Common myeloid progenitor, CD34-positive (primary cell): Measurements from ENCODE around the gene MKNK1.

ENCODE experiments used
- CTCF ChIA-PET: fragments of 350-600 bp; sonication (Branson Sonifier 250); formaldehyde crosslinking; loops from one replicate; lab custom pipeline; 2021; ENCODE audit warnings: antibody characterized with exemption; lab: Charles Lee
- POLR2A ChIA-PET: fragments of 350-600 bp; sonication (Branson Sonifier 250); formaldehyde crosslinking; loops from one replicate; lab custom pipeline; 2021; ENCODE audit warnings: antibody characterized with exemption; lab: Charles Lee
- DNase-seq, 3 donors: peaks; one replicate each; pipeline versions ENCODE4 v3.0.0 to v3.0.0-alpha.2; 2013
- H3K27ac ChIP-seq, 2 experiments: 1 replicate in 1 of 2; 2 replicates in 1 of 2; pipeline ENCODE4 v1.7.0; 2013; ENCODE audit warnings: inconsistent platforms in 2 of 2, low read length in 2 of 2, mild to moderate bottlenecking in 2 of 2, low read depth in 1 of 2, moderate library complexity in 1 of 2; ENCODE audit not compliant: severe bottlenecking in 2 of 2, insufficient read depth in 1 of 2, poor library complexity in 1 of 2
- H3K27me3 ChIP-seq, 5 experiments: replicated peaks in 2 of 5; 1 replicate in 3 of 5; 2 replicates in 2 of 5; pipeline versions ENCODE4 v1.6.1 to v1.7.0; 2013; ENCODE audit warnings: low read length in 4 of 5, mild to moderate bottlenecking in 2 of 5, moderate library complexity in 2 of 5, inconsistent platforms in 1 of 5; ENCODE audit not compliant: insufficient read depth in 5 of 5, control insufficient read depth in 4 of 5
- H3K36me3 ChIP-seq, 4 experiments: 1 replicate in 2 of 4; 2 replicates in 2 of 4; pipeline versions ENCODE4 v1.6.1 to v1.7.0; 2013; ENCODE audit warnings: low read length in 3 of 4, control low read depth in 1 of 4, mild to moderate bottlenecking in 1 of 4; ENCODE audit not compliant: control insufficient read depth in 4 of 4, insufficient read depth in 4 of 4
- H3K4me1 ChIP-seq, 4 experiments: 1 replicate in 3 of 4; 2 replicates in 1 of 4; pipeline versions ENCODE4 v1.6.1 to v1.7.1; 2013; ENCODE audit warnings: low read length in 3 of 4, mild to moderate bottlenecking in 3 of 4, control low read depth in 1 of 4, inconsistent platforms in 1 of 4, moderate library complexity in 1 of 4; ENCODE audit not compliant: control insufficient read depth in 4 of 4, insufficient read depth in 4 of 4; ENCODE audit errors: control extremely low read depth in 1 of 4
- H3K4me3 ChIP-seq, 7 experiments: 1 replicate in 4 of 7; 2 replicates in 3 of 7; pipeline versions ENCODE4 v1.5.1 to v1.7.0; 2013; ENCODE audit warnings: mild to moderate bottlenecking in 7 of 7, low read length in 6 of 7, moderate library complexity in 6 of 7, inconsistent platforms in 2 of 7, low read depth in 2 of 7, control low read depth in 1 of 7; ENCODE audit not compliant: insufficient read depth in 4 of 7, control insufficient read depth in 1 of 7; ENCODE audit errors: extremely low read depth in 1 of 7
- H3K9me3 ChIP-seq, 5 experiments: 1 replicate in 4 of 5; 2 replicates in 1 of 5; pipeline versions ENCODE4 v1.6.1 to v1.7.1; 2013; ENCODE audit warnings: low read length in 4 of 5, mild to moderate bottlenecking in 2 of 5, inconsistent platforms in 1 of 5, low read depth in 1 of 5, moderate library complexity in 1 of 5; ENCODE audit not compliant: control insufficient read depth in 4 of 5, insufficient read depth in 2 of 5; ENCODE audit errors: control extremely low read depth in 1 of 5
- WGBS: methylation state at CpG from one replicate; pipeline ENCODE4 v1.1.5; 2013; ENCODE audit not compliant: insufficient coverage; 5-methylcytosine and 5-hydroxymethylcytosine counted together

Gene MKNK1

GRCh38 chr1:46519209-46519608 lies 84.9 kb downstream of the MKNK1 start:
- Histone ChIP-seq H3K9me3 (no peaks in the 10 kb centered on the region), H3K27me3 (peaks cover 0 to 31% (median 12%) of the 10 kb centered on the region in 5 experiments), H3K36me3 (no peaks in the 10 kb centered on the region), H3K4me1 (peaks cover 0 to 18% (median 12%) of the 10 kb centered on the region in 4 experiments), H3K4me3 (no peak overlapping the region), H3K27ac (no peak overlapping the region)
- CTCF ChIA-PET = interaction anchor here (1.1 to 4.9 kb wide), 2 partner anchors 8 to 14 kb away, joined by 3 to 27 read pairs; no protein-coding TSS in a partner anchor
- DNase-seq = no peak
- POLR2A ChIA-PET = no interaction called here
- 82% methylated on average over 2 of the region's 4 CpGs for WGBS

GRCh38 chr1:46517932-46518498 lies 86.1 kb downstream of the MKNK1 start:
- Histone ChIP-seq H3K4me3 (no peak overlapping the region), H3K9me3 (no peaks in the 10 kb centered on the region), H3K27me3 (peaks cover 0 to 26% (median 12%) of the 10 kb centered on the region in 5 experiments), H3K27ac (no peak overlapping the region), H3K4me1 (peaks cover 0 to 18% (median 11%) of the 10 kb centered on the region in 4 experiments), H3K36me3 (no peaks in the 10 kb centered on the region)
- WGBS = 89% methylated on average over 4 of the region's 4 CpGs
- POLR2A ChIA-PET = no interaction called here
- no peak for DNase-seq
- CTCF ChIA-PET = interaction anchor here (1.1 to 4.9 kb wide), 4 partner anchors 10 to 71 kb away, joined by 3 to 27 read pairs (median 3); no protein-coding TSS in a partner anchor

GRCh38 chr1:46517010-46517600 lies 87.0 kb downstream of the MKNK1 start:
- WGBS = 38% methylated on average over 10 of the region's 10 CpGs
- Histone ChIP-seq H3K27me3 (peaks cover 0 to 22% (median 15%) of the 10 kb centered on the region in 5 experiments), H3K4me1 (peaks cover 0 to 10% (median 5%) of the 10 kb centered on the region in 4 experiments), H3K4me3 (no peak overlapping the region), H3K36me3 (no peaks in the 10 kb centered on the region), H3K9me3 (no peaks in the 10 kb centered on the region), H3K27ac (no peak overlapping the region)
- ChIA-PET POLR2A (no interaction called here), CTCF (interaction anchor here (1.6 to 4.9 kb wide), 2 partner anchors 11 to 70 kb away, joined by 3 to 27 read pairs; no protein-coding TSS in a partner anchor)
- no peak for DNase-seq

GRCh38 chr1:46516200-46516950 lies 87.7 kb downstream of the MKNK1 start:
- peaks cover 0 to 5% (median 2%) of the 10 kb centered on the region in 4 experiments for H3K4me1 ChIP-seq
- 73% methylated on average over 12 of the region's 12 CpGs for WGBS
- H3K27ac ChIP-seq = no peak overlapping the region
- no peak overlapping the region for H3K4me3 ChIP-seq
- DNase-seq = no peak
- no peaks in the 10 kb centered on the region for H3K36me3 ChIP-seq
- no peaks in the 10 kb centered on the region for H3K9me3 ChIP-seq
- ChIA-PET CTCF (interaction anchor here (1.6 to 4.9 kb wide), 2 partner anchors 11 to 70 kb away, joined by 3 to 27 read pairs; no protein-coding TSS in a partner anchor), POLR2A (no interaction called here)
- H3K27me3 ChIP-seq = peaks cover 0 to 22% (median 15%) of the 10 kb centered on the region in 5 experiments

GRCh38 chr1:46515576-46515975 lies 88.5 kb downstream of the MKNK1 start:
- Histone ChIP-seq H3K27ac (no peak overlapping the region), H3K9me3 (no peaks in the 10 kb centered on the region), H3K4me3 (no peak overlapping the region), H3K27me3 (peaks cover 0 to 22% (median 15%) of the 10 kb centered on the region in 5 experiments), H3K4me1 (peaks cover 0 to 5% (median 0%) of the 10 kb centered on the region in 4 experiments), H3K36me3 (no peaks in the 10 kb centered on the region)
- DNase-seq = no peak
- CTCF ChIA-PET = interaction anchor here (0.7 to 4.9 kb wide), 4 partner anchors 12 to 39 kb away, joined by 3 to 27 read pairs (median 4); no protein-coding TSS in a partner anchor
- POLR2A ChIA-PET = no interaction called here
- 94% methylated on average over 6 of the region's 6 CpGs for WGBS

- WGBS = 75% methylated on average over 5 of the region's 5 CpGs
- Histone ChIP-seq H3K4me3 (no peak overlapping the region), H3K9me3 (no peaks in the 10 kb centered on the region), H3K36me3 (no peaks in the 10 kb centered on the region), H3K27ac (no peak overlapping the region), H3K4me1 (peaks cover 0 to 5% (median 0%) of the 10 kb centered on the region in 4 experiments), H3K27me3 (peaks cover 0 to 20% (median 15%) of the 10 kb centered on the region in 5 experiments)
- ChIA-PET CTCF (interaction anchor here (0.6 to 2.1 kb wide), 7 partner anchors 10 to 66 kb away, joined by 3 to 8 read pairs (median 5); no protein-coding TSS in a partner anchor), POLR2A (no interaction called here)
- DNase-seq = no peak
These were observed 90.5 kb downstream of the MKNK1 start for GRCh38 chr1:46513536-46513935.
